GM21528 (cell line): Measurements from ENCODE around the gene NRG4.
"Not testable (repeated sequence)": the region's sequence is repeated elsewhere in the genome, so short reads cannot be mapped to it uniquely, and the experiment has no call there.

Experiments used
- ATAC-seq: cut with Tn5 transposase; IDR thresholded peaks from one replicate; pipeline ENCODE4 v1.9.1; 2021; ENCODE audit warnings: mild to moderate bottlenecking, moderate library complexity; ENCODE audit not compliant: unreplicated experiment, low FRiP score

NRG4 gene

DNA sequence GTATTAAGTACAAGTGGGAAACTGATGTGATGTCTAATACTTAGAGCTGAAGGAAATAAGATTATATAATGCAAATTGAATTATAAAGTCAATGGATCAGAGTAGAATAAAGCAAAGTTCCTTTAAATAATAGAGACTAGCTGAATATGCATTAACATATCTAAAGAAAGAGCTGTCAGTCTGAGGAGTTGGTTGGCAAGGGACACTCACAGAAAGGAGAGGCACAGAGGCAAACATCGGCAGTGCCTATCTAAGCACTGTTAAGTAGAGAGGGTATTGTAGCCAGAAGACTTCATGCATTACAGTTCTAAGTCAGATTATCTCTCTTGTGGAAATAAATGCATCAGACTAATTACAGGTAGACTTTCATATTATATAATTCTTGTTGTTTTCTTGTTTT is 16.6 kb downstream of the NRG4 start:
- ATAC-seq, result no peak

GRCh38 chr15:75994220-75994619 is 18.0 kb downstream of the NRG4 start:
- no peak for ATAC-seq

DNA sequence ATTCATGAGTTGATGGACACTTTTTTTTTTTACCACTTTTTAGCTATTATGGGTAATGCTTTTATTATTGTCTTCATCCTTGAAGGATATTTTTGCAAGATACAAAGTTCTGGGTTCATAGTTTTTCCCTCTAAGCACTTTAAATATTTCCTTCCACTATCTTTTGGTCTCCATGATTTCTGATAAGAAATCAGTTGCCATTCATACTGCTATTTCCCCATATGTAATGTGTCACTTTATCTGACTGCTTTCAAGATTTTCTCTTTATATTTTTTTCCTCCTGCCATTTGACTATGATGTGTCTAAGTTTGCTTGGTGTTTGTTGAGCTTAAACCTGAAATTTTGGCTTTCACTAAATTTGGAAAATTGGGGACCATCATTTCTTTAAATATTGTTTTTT is 19.3 kb downstream of the NRG4 start:
- no peak for ATAC-seq

- no peak for ATAC-seq
These were observed 22.3 kb downstream of the NRG4 start for GRCh38 chr15:75989875-75990274.

- no peak for ATAC-seq
These were observed 23.2 kb downstream of the NRG4 start for GRCh38 chr15:75989045-75989444.

- ATAC-seq, result no peak
These were observed 26.3 kb downstream of the NRG4 start for GRCh38 chr15:75985971-75986370.

- not testable (repeated sequence) for ATAC-seq
These were observed 27.5 kb downstream of the NRG4 start for GRCh38 chr15:75984706-75985105.

- no peak for ATAC-seq
These were observed 29.8 kb downstream of the NRG4 start for GRCh38 chr15:75982468-75982867.

DNA sequence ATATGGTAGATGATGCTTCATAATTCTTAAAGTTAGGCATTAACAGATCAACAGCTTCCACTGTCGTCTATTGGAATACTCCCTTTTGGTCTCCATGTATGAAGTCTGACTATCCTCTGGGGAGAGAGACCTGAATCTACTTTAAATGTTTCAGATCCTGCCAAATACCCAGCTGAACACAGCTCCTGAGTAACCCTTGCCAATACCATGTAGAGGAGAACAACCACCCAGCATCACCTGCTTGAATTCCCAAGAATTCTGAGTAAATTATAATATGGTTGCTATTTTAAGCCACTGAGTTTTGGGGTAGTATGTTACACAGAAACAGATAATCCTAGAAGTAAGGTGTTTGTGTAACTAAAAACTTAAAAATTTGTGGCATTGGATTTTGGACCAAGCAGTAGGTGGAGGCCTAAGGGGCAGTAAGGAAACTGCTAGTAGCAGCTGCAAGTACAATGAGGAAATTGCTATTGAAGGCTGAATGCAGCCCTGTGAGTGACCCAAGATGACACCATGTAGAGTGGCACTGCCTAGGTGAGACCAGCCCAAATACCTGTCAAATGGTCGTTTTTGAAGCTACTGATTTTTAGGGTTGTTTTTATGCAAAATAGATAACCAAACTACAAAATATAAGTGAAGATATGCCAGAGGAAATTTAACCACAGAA is 30.9 kb downstream of the NRG4 start:
- no peak for ATAC-seq

DNA sequence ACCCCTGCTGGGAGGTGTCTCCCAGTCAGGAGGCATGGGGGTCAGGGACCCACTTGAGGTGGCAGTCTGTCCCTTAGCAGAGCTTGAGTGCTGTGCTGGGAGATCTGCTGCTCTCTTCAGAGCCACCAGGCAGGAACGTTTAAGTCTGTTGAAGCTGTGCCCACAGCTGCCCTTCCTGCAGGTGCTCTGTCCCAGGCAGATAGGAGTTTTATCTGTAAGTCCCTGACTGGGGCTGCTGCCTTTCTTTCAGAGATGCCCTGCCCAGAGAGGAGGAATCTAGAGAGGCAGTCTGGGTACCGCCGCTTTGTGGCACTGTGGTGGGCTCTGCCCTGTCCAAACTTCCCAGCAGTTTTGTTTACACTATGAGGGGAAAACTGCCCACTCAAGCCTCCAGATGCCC is 35.5 kb downstream of the NRG4 start:
- ATAC-seq, result not testable (repeated sequence)

DNA sequence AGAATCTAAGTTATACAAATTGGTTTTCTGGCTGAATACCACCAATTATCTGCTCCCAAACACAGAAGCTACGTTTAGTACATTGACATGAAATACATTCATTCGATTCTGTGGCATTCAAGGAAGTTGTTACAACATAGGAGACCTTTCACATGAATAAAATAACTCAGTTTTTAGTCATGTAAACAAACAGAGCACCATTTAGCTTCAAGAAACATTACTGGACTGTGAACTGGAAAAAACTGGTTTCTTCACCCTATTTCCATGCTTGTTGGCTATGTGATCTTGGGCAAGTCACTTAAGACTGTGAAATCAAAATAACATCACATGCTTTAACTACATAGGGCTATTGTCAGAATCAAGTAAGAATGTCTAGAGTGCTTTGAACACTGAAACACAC is 46.2 kb downstream of the NRG4 start:
- ATAC-seq, result no peak

DNA sequence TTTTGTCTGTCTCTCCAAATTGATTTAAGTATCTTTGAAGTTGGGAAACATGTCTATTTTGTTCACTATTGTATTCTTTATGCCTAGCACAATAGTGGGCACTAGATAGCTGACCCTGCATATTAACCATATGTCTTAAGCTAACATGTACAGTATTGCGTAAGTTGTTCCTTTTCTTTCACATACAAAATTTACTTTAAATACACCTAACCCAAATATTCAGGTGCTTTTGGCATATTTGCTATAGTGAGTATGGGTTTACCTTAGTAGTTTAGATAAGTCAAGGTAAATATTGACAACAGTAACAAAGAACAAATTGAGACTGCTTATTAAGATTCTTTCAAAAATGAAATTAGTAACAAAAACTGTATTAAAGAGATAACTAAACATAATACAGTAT is 50.9 kb downstream of the NRG4 start:
- no peak for ATAC-seq

GRCh38 chr15:75955720-75956119 is 56.5 kb downstream of the NRG4 start:
- no peak for ATAC-seq

DNA sequence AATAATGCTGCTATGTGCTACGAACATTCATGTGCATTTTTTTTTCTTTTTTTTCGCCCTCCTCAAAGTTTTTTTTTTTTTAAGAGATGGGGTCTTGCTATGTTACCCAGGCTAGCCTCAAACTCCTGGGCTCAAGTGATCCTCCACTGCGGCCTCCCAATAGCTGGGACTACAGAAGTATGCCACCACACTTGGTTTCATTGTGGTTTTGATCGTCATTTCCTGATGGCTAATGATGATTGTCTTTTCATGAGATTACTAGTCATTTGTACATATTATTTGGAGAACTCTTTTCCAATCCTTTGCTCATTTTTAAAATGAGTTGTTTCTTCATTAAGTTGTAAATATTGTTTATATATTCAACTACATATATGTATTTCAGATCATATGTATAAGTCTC is 59.7 kb downstream of the NRG4 start:
- no peak for ATAC-seq

- no peak for ATAC-seq
These were observed 63.4 kb downstream of the NRG4 start for GRCh38 chr15:75948761-75949296.

- ATAC-seq, result no peak
These were observed 65.1 kb downstream of the NRG4 start for GRCh38 chr15:75947092-75947491.

DNA sequence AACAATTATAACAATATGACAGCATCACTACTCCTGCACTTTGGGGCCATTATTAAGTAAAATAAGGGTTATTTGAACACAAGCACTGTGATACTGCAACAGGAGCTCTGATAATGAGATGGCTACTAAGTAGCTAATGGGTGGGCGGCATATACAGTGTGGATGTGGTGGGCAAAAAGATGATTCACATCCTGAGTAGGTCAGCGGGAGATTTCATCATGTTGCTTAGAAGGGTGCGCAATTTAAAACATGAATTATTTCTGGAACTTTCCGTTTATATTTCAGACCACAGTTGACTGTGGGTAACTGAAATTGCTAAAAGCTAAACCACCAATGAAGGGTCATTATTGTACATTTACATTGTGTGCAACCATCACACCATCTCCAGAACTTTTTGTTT is 66.3 kb downstream of the NRG4 start:
- no peak for ATAC-seq

- ATAC-seq, result no peak
These were observed 68.5 kb downstream of the NRG4 start for GRCh38 chr15:75943713-75944215.

DNA sequence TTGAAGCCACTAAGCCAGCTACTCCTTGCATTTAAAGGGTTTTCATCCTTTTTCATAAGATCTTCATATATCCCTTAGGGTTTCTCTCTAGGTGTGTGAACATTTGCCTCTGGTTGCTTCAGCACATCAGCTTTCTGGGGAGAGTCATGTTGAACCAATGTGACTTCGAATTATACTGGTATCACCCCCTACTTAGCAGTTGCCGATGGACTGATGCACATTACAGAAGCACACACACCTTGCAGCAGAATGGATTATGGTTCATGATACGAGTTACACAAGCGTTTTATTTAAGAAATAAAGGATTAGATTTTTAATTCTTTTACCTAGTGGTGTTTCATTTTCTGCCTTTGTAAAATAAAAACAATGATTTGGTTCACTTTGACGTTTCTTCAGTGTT is 69.0 kb downstream of the NRG4 start:
- ATAC-seq, result no peak

GRCh38 chr15:75942464-75942863 is 69.8 kb downstream of the NRG4 start:
- no peak for ATAC-seq

DNA sequence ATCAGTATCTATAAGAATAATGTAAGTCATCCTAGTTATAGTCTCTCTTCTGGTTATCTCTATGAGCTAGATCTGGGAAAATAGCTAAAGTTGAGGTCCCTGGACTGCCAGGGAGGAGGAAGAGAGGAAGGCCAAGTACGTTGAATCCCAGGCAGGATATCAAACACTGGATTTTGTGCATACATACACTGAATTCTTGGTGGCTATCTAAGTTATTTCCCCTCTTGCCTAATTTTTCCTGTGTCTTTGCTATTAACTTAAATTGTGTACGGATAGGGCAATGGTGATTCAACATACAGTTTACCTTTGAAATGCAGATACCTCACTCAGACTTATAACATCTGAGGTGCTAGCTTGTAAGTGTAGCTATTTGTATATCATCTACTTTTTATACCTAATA is 81.4 kb downstream of the NRG4 start:
- no peak for ATAC-seq

GRCh38 chr15:75929799-75930565 is 82.2 kb downstream of the NRG4 start:
- no peak for ATAC-seq
